Retinal pigment epithelial cell (primary cell): ENCODE data around the gene TLCD3A.
A peak's percentile ranks its signal among the peaks of the same experiment; 100 is the strongest.
"Not testable (repeated sequence)": the region's sequence is repeated elsewhere in the genome, so short reads cannot be mapped to it uniquely, and the experiment has no call there.

ENCODE experiments used
- DNase-seq: peaks from one replicate; pipeline ENCODE4 v3.0.0-alpha.2; 2010; ENCODE audit warnings: low read depth
- H3K4me3 ChIP-seq: 2 replicates; pipeline ENCODE4 v1.5.1; 2011; ENCODE audit warnings: mild to moderate bottlenecking, low read length, control low read depth, moderate library complexity
- TF ChIP-seq, protein P1 (sequence below): conservative IDR thresholded peaks from 2 replicates; pipeline ENCODE4 v1.5.1; 2011; ENCODE audit warnings: low read depth, low read length, control low read depth, inconsistent platforms

Gene TLCD3A

DNA sequence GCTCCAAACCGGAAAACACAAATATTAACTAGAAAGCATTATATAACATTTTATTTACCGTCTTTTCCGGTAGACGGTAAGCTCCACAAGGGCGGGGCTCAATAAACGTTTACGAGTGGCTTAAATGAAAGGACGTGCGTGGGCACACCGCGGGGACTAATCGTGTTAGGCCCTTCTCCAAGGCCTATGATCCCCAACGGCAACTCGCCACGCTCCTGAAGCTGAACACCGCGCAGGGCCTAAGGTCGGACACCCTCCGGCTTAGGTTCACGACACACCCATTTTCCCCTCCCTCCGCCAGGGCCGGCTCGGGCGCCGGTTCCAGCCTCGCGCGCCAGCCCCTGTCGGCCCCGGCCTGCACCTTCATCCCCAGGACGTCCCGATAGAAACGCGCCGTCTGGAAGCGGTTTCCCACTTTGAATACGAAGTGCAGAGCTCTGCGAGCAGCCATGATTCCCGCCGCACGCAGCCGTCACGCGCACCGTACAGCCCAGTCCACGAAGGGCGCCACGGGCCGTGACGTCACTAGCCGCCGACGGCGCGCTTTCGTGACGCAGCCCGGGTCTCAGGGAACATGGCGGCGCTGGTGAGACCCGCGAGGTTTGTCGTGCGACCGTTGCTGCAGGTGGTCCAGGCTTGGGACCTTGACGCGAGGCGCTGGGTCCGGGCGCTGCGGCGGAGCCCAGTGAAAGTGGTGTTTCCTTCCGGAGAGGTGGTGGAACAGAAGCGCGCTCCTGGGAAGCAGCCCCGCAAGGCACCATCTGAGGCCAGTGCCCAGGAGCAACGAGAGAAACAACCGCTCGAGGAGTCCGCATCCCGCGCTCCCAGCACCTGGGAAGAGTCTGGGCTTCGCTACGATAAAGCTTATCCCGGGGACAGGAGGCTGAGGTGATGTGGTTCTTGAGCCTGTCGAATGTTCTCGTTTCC is 49.7 kb downstream of the TLCD3A start, which contains the start of the genes GLOD4 and MRM3:
GLOD4 (minus strand) TSS at position 476 of the 927 bp plus-strand sequence; CDS start at position 451, 25 bp downstream.
MRM3 (plus strand) TSS at position 549 of the 927 bp plus-strand sequence; CDS start at position 575, 26 bp downstream.
- DNase-seq, result peak; percentile 58
- TF ChIP-seq, protein P1, sequence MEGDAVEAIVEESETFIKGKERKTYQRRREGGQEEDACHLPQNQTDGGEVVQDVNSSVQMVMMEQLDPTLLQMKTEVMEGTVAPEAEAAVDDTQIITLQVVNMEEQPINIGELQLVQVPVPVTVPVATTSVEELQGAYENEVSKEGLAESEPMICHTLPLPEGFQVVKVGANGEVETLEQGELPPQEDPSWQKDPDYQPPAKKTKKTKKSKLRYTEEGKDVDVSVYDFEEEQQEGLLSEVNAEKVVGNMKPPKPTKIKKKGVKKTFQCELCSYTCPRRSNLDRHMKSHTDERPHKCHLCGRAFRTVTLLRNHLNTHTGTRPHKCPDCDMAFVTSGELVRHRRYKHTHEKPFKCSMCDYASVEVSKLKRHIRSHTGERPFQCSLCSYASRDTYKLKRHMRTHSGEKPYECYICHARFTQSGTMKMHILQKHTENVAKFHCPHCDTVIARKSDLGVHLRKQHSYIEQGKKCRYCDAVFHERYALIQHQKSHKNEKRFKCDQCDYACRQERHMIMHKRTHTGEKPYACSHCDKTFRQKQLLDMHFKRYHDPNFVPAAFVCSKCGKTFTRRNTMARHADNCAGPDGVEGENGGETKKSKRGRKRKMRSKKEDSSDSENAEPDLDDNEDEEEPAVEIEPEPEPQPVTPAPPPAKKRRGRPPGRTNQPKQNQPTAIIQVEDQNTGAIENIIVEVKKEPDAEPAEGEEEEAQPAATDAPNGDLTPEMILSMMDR, result no peak
- peak within 1 kb of the TSS; percentile 84 for H3K4me3 ChIP-seq

DNA sequence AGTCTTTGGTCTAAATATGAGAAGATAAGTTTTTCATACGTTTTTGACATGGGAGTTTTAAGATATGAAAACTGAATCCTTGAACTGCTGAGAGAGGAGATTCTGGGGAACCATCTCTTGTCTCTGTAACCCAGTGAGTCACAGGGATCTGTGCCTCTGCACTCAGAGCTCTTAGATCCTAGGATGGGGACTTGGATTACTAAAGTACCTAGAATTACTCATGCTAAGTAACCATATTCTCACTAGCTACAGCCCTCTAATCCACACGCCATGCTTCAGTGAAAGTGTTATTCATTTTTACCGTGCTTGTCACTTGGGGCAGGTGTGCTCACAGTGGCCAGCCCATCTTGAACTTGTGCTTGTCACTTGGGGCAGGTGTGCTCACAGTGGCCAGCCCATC is 51.7 kb downstream of the TLCD3A start:
- H3K4me3 ChIP-seq, result no peak overlapping the region
- no peak for DNase-seq
- TF ChIP-seq, protein P1, result no peak

DNA sequence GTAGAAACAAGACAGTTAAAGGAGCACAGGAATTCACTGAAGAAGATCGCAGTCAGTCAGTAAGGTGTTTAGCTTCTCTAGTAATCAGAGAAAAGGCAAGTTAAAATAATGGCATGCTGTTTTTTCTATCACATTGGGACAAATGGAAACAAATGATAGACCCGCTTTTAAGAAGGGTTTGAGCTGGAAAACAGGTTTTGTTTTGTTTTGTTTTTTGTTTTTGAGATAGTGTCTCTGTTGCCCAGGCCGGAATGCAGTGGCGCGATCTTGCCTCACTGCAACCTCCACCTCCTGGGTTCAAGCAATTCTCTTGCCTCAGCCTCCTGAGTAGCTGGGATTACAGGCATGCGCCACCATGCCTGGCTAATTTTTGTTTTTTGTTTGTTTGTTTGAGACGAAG is 53.5 kb downstream of the TLCD3A start:
- DNase-seq, H3K4me3 ChIP-seq: not testable (repeated sequence)

DNA sequence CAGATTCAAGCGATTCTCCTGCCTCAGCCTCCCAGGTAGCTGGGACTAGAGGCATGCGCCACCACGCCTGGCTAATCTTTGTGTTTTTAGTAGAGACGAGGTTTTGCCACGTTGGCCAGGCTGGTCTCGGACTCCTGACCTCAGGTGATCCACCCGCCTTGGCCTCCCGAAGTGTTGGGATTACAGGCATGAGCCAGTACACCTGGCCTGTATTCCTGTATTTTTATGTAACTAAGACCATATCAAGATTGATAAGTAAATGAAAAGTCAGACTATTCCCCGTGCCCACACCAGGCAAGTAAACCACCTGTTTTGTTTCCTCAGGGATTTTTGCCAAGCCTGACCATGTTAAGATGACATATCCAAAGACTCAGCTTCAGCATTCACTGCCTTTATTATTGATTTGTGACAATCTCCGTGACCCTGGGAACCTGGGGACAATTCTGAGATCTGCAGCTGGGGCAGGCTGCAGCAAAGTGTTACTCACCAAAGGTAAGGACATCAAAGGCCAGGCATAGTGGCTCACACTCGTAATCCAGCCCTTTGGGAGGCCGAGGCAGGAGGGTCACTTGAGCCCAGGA is 55.3 kb downstream of the TLCD3A start:
- TF ChIP-seq, protein P1, result no peak

DNA sequence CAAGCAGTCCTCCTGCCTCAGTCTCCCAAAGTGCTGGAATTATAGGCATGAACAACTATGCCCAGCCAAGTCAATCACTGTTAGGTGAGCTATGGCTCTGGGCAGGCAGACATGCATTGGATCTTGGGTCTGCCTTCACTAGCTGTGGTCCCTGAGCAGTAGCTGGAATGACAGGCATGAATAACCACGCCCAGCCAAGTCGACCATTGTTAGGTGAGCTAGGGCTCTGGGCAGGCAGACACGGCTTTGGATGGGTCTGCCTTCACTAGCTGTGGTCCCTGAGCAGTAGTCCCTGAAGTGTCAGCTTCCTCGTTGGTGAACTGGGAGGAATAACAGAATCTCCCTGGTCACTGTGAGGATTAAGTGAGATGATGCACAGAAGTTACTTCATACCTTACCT is 56.2 kb downstream of the TLCD3A start:
- DNase-seq, result no peak
- no peak overlapping the region for H3K4me3 ChIP-seq
- TF ChIP-seq, protein P1, result no peak

More for the DNA sequence above, 55.3 kb downstream of the TLCD3A start:
- DNase-seq, result no peak
- H3K4me3 ChIP-seq, result no peak overlapping the region

DNA sequence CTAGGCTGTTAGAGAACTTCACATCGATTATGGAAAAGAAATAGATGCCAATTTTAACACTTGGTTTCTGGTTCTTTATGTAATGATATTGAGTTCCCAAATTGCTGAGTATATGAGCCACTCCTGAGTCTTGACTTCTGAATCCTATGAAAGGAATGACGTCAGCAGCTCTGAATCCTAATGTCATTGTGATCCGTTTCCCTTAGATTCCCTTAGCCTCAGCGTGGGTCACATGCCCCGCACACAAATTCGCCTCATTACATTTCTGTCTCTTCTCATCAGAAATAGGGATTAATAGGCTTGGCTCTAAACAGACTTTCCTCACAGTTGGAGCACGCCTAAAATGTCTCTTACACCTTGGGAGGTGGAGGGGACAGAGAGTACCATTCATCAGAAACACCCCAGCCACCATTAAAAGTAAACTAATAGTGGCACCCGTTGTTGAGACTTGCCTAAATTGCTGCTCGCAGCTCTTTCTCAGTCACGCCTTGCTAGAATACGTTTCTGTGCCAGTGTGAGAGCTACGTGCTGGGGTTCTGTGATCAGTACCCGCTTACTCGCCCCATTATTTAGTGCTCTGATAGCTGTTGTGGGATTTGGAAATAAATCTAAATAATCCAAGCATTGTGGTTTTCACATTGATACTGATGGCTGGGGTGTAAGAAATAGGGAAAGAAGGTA is 56.9 kb downstream of the TLCD3A start:
- no peak overlapping the region for H3K4me3 ChIP-seq
- no peak for DNase-seq
- TF ChIP-seq, protein P1, result no peak

DNA sequence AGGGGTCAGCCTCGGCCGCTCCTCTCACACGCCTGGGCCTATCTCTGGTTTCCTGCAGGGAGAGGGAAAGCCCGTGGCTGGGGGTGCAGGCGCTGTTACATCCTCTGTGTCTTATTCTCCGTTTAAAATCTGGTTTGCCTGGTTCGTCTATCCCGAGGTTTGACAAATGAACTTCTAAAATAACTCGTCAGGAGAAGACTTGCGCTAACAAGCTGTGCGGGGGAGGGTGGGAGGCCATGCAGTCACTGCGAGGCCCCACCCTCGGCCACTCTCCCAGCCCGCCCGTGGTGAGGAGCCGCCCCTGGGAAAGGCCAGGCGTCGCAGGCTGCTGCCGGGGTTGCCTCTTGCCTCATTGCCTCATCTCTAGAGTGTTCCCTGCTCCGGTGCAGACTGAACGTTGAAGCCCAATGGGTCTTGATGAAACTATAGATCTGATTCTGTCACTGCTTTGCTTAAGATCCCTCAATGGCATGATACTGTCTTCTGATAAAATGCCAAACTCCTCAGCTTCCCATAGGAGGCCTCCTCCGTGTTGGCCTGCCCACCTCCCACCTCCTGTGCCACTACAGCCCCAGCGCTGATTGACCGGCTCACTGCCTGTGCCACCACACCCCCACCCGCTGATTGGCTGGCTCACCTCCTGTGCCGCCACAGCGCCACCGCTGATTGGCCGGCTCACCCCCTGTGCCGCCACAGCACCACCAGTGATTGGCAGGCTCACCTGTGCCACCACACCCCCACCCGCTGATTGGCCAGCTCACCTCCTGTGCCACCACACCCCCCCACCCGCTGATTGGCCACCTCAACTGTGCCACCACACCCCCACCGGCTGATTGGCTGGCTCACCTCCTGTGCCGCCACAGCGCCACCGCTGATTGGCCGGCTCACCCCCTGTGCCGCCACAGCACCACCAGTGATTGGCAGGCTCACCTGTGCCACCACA is 57.8 kb downstream of the TLCD3A start:
- H3K4me3 ChIP-seq, DNase-seq: not testable (repeated sequence)

DNA sequence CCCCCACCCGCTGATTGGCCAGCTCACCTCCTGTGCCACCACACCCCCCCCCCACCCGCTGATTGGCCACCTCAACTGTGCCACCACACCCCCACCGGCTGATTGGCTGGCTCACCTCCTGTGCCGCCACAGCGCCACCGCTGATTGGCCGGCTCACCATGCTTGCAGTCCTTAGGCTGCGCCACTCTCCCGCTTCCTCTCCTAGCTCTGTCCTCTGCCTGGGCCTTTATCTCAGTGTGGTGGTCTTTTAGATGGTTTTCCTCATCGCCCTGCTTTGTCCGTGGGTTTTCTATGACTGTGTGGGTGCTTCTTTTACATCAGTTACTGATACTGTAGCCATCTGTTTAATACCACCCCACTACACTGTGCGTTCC is 58.5 kb downstream of the TLCD3A start:
- DNase-seq, H3K4me3 ChIP-seq: not testable (repeated sequence)
